WTC11 (cell line): ENCODE data around the gene HDHD2. TPM values are rescaled to one million over a fixed set of nuclear protein-coding genes. Genes with fewer than 3 reads are reported as not detected.
A peak's percentile ranks its signal among the peaks of the same experiment; 100 is the strongest.

Experiments used
- ATAC-seq: fragments of 200-7000 bp; cut with Tn5 transposase; 2 replicates; pipeline ENCODE4 v1.10.0; 2021; ENCODE audit warnings: mild to moderate bottlenecking, moderate library complexity
- CTCF ChIA-PET: fragments of 300-600 bp; sonication (Branson Sonifier 250); formaldehyde crosslinking; loops from one replicate; lab custom pipeline; 2021; ENCODE audit warnings: antibody characterized with exemption; lab: Charles Lee
- POLR2A ChIA-PET: fragments of 350-600 bp; sonication (Branson Sonifier 250); formaldehyde crosslinking; loops from one replicate; lab custom pipeline; 2021; ENCODE audit warnings: antibody characterized with exemption; lab: Charles Lee
- DNase-seq: peaks from one replicate; pipeline ENCODE4 v3.0.0; 2021; ENCODE audit warnings: low spot score
- H3K27ac Mint-ChIP-seq: 2 replicates; pipeline ENCODE4 v1.8.0; 2021; ENCODE audit warnings: mixed read lengths
- H3K27me3 Mint-ChIP-seq: 2 replicates; pipeline ENCODE4 v1.8.0; 2021; ENCODE audit warnings: low read depth, mild to moderate bottlenecking, moderate library complexity, mixed read lengths
- H3K36me3 Mint-ChIP-seq: 2 replicates; pipeline ENCODE4 v1.8.0; 2021; ENCODE audit warnings: mixed read lengths
- H3K4me1 Mint-ChIP-seq: 2 replicates; pipeline ENCODE4 v1.8.0; 2022; ENCODE audit warnings: mixed read lengths
- H3K4me3 Mint-ChIP-seq: 2 replicates; pipeline ENCODE4 v1.8.0; 2021; ENCODE audit warnings: mild to moderate bottlenecking, moderate library complexity, mixed read lengths
- H3K9me3 Mint-ChIP-seq: 2 replicates; pipeline ENCODE4 v1.8.0; 2021; ENCODE audit warnings: mixed read lengths
- ARID4B ChIP-seq: sonication (generic); formaldehyde crosslinking; IDR thresholded peaks from 2 replicates; pipeline ENCODE4 v1.8.0; 2023; ENCODE audit warnings: missing genetic modification reagents, mild to moderate bottlenecking, borderline replicate concordance
- CTCF ChIP-seq: fragments of 200-600 bp; IDR thresholded peaks from 2 replicates; pipeline ENCODE4 v1.8.0; 2022; ENCODE audit warnings: antibody characterized with exemption
- ELF4 ChIP-seq: sonication (generic); formaldehyde crosslinking; IDR thresholded peaks from 2 replicates; pipeline ENCODE4 v1.8.1; 2022; ENCODE audit warnings: low read depth, mild to moderate bottlenecking, moderate library complexity, missing genetic modification reagents
- ETV6 ChIP-seq: sonication (generic); formaldehyde crosslinking; IDR thresholded peaks from 2 replicates; pipeline ENCODE4 v1.8.1; 2022; ENCODE audit warnings: mild to moderate bottlenecking, missing genetic modification reagents
- GABPB1 ChIP-seq: sonication (generic); formaldehyde crosslinking; IDR thresholded peaks from 2 replicates; pipeline ENCODE4 v1.8.1; 2023; ENCODE audit warnings: mild to moderate bottlenecking, missing genetic modification reagents
- HMGA2 ChIP-seq: fragments of 250-450 bp; sonication (Bioruptor Pico); IDR thresholded peaks from 2 replicates; pipeline ENCODE4 v1.4.0; 2021; ENCODE audit warnings: mild to moderate bottlenecking, moderate library complexity
- NFYB ChIP-seq: sonication (generic); formaldehyde crosslinking; conservative IDR thresholded peaks from 2 replicates; pipeline ENCODE4 v1.8.0; 2022; ENCODE audit warnings: low read depth, missing genetic modification reagents
- SOX15 ChIP-seq: fragments of 250-450 bp; sonication (Bioruptor Pico); IDR thresholded peaks from 2 replicates; pipeline ENCODE4 v1.9.0; 2021; ENCODE audit warnings: mild to moderate bottlenecking
- ZBTB21 ChIP-seq: sonication (generic); formaldehyde crosslinking; IDR thresholded peaks from 2 replicates; pipeline ENCODE4 v1.8.1; 2023; ENCODE audit warnings: mild to moderate bottlenecking, missing genetic modification reagents, borderline replicate concordance
- ZNF416 ChIP-seq: fragments of 250-450 bp; sonication (Bioruptor Pico); IDR thresholded peaks from 2 replicates; pipeline ENCODE4 v1.9.0; 2021; ENCODE audit warnings: mild to moderate bottlenecking, inconsistent platforms
- ZNF512 ChIP-seq: sonication (generic); formaldehyde crosslinking; IDR thresholded peaks from 2 replicates; pipeline ENCODE4 v1.8.1; 2022; ENCODE audit warnings: missing genetic modification reagents, borderline replicate concordance
- total RNA-seq: library from RNA; stranded (reverse); gene quantifications from 3 replicates; pipeline ENCODE4 v1.2.3, GENCODE V29; 2021
- TF ChIP-seq, protein P1 (sequence below): fragments of 250-450 bp; sonication (Bioruptor Pico); IDR thresholded peaks from 2 replicates; pipeline ENCODE4 v1.9.0; 2021; ENCODE audit warnings: mild to moderate bottlenecking
- TF ChIP-seq, protein P2 (sequence below): sonication (generic); formaldehyde crosslinking; IDR thresholded peaks from 2 replicates; pipeline ENCODE4 v1.8.0; 2023; ENCODE audit warnings: missing genetic modification reagents
- TF ChIP-seq, protein P3 (sequence below): sonication (generic); formaldehyde crosslinking; IDR thresholded peaks from 2 replicates; pipeline ENCODE4 v1.8.1; 2023; ENCODE audit warnings: mild to moderate bottlenecking, missing genetic modification reagents, moderate library complexity
- TF ChIP-seq, protein P4 (sequence below): sonication (generic); formaldehyde crosslinking; IDR thresholded peaks from 2 replicates; pipeline ENCODE4 v1.8.0; 2022; ENCODE audit warnings: missing genetic modification reagents
- TF ChIP-seq, protein P5 (sequence below): sonication (generic); formaldehyde crosslinking; IDR thresholded peaks from 2 replicates; pipeline ENCODE4 v1.8.1; 2022; ENCODE audit warnings: low read depth, mild to moderate bottlenecking, moderate library complexity, missing genetic modification reagents, borderline replicate concordance
- TF ChIP-seq, protein P6 (sequence below): sonication (generic); formaldehyde crosslinking; IDR thresholded peaks from 2 replicates; pipeline ENCODE4 v1.8.1; 2022; ENCODE audit warnings: mild to moderate bottlenecking, missing genetic modification reagents, moderate library complexity, borderline replicate concordance

HDHD2 gene
- total RNA-seq, 1 experiment from 2014 or later: 42.1 TPM

- H3K4me1 Mint-ChIP-seq: peaks cover 39% of the 10 kb centered on the region
- peaks cover 28% of the 10 kb centered on the region for H3K36me3 Mint-ChIP-seq
- 0 out of 2 replicates have a peak overlapping the region, but pooled peaks have one; percentile 35 for H3K27ac Mint-ChIP-seq
- peak; percentile 71 for ATAC-seq
- no peak for DNase-seq
- H3K27me3 Mint-ChIP-seq: no peaks in the 10 kb centered on the region
- ChIA-PET CTCF (interaction anchor here (0.5 to 1.2 kb wide), 3 partner anchors 14 to 91 kb away, joined by 4 to 15 read pairs (median 5); no protein-coding TSS in a partner anchor), POLR2A (interaction anchor here (1.0 kb wide), 1 partner anchor 36 kb away, joined by 5 read pairs; the partner anchor contains the start of gene HDHD2)
- no peak overlapping the region for H3K4me3 Mint-ChIP-seq
- H3K9me3 Mint-ChIP-seq: no peaks in the 10 kb centered on the region
- TF ChIP-seq CTCF (no peak), ETV6 (no peak), GABPB1 (CRISPR knock-in tag) (no peak), NFYB (CRISPR knock-in tag) (no peak), ZNF416 (CRISPR knock-in tag) (no peak), SOX15 (no peak), ELF4 (CRISPR knock-in tag) (no peak), ARID4B (CRISPR knock-in tag) (no peak), HMGA2 (CRISPR knock-in tag) (no peak), ZNF512 (no peak), ZBTB21 (CRISPR knock-in tag) (no peak)
- TF ChIP-seq, protein P1, sequence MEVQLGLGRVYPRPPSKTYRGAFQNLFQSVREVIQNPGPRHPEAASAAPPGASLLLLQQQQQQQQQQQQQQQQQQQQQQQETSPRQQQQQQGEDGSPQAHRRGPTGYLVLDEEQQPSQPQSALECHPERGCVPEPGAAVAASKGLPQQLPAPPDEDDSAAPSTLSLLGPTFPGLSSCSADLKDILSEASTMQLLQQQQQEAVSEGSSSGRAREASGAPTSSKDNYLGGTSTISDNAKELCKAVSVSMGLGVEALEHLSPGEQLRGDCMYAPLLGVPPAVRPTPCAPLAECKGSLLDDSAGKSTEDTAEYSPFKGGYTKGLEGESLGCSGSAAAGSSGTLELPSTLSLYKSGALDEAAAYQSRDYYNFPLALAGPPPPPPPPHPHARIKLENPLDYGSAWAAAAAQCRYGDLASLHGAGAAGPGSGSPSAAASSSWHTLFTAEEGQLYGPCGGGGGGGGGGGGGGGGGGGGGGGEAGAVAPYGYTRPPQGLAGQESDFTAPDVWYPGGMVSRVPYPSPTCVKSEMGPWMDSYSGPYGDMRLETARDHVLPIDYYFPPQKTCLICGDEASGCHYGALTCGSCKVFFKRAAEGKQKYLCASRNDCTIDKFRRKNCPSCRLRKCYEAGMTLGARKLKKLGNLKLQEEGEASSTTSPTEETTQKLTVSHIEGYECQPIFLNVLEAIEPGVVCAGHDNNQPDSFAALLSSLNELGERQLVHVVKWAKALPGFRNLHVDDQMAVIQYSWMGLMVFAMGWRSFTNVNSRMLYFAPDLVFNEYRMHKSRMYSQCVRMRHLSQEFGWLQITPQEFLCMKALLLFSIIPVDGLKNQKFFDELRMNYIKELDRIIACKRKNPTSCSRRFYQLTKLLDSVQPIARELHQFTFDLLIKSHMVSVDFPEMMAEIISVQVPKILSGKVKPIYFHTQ: no peak
- TF ChIP-seq, protein P2, sequence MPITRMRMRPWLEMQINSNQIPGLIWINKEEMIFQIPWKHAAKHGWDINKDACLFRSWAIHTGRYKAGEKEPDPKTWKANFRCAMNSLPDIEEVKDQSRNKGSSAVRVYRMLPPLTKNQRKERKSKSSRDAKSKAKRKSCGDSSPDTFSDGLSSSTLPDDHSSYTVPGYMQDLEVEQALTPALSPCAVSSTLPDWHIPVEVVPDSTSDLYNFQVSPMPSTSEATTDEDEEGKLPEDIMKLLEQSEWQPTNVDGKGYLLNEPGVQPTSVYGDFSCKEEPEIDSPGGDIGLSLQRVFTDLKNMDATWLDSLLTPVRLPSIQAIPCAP: no peak
- TF ChIP-seq, protein P3, sequence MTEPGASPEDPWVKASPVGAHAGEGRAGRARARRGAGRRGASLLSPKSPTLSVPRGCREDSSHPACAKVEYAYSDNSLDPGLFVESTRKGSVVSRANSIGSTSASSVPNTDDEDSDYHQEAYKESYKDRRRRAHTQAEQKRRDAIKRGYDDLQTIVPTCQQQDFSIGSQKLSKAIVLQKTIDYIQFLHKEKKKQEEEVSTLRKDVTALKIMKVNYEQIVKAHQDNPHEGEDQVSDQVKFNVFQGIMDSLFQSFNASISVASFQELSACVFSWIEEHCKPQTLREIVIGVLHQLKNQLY (CRISPR knock-in tag): no peak
- TF ChIP-seq, protein P4, sequence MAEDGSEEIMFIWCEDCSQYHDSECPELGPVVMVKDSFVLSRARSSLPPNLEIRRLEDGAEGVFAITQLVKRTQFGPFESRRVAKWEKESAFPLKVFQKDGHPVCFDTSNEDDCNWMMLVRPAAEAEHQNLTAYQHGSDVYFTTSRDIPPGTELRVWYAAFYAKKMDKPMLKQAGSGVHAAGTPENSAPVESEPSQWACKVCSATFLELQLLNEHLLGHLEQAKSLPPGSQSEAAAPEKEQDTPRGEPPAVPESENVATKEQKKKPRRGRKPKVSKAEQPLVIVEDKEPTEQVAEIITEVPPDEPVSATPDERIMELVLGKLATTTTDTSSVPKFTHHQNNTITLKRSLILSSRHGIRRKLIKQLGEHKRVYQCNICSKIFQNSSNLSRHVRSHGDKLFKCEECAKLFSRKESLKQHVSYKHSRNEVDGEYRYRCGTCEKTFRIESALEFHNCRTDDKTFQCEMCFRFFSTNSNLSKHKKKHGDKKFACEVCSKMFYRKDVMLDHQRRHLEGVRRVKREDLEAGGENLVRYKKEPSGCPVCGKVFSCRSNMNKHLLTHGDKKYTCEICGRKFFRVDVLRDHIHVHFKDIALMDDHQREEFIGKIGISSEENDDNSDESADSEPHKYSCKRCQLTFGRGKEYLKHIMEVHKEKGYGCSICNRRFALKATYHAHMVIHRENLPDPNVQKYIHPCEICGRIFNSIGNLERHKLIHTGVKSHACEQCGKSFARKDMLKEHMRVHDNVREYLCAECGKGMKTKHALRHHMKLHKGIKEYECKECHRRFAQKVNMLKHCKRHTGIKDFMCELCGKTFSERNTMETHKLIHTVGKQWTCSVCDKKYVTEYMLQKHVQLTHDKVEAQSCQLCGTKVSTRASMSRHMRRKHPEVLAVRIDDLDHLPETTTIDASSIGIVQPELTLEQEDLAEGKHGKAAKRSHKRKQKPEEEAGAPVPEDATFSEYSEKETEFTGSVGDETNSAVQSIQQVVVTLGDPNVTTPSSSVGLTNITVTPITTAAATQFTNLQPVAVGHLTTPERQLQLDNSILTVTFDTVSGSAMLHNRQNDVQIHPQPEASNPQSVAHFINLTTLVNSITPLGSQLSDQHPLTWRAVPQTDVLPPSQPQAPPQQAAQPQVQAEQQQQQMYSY (CRISPR knock-in tag): no peak
- TF ChIP-seq, protein P5, sequence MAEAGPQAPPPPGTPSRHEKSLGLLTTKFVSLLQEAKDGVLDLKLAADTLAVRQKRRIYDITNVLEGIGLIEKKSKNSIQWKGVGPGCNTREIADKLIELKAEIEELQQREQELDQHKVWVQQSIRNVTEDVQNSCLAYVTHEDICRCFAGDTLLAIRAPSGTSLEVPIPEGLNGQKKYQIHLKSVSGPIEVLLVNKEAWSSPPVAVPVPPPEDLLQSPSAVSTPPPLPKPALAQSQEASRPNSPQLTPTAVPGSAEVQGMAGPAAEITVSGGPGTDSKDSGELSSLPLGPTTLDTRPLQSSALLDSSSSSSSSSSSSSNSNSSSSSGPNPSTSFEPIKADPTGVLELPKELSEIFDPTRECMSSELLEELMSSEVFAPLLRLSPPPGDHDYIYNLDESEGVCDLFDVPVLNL (CRISPR knock-in tag): no peak
- TF ChIP-seq, protein P6, sequence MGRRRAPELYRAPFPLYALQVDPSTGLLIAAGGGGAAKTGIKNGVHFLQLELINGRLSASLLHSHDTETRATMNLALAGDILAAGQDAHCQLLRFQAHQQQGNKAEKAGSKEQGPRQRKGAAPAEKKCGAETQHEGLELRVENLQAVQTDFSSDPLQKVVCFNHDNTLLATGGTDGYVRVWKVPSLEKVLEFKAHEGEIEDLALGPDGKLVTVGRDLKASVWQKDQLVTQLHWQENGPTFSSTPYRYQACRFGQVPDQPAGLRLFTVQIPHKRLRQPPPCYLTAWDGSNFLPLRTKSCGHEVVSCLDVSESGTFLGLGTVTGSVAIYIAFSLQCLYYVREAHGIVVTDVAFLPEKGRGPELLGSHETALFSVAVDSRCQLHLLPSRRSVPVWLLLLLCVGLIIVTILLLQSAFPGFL (CRISPR knock-in tag): no peak
These were observed 36.3 kb downstream of the HDHD2 start for GRCh38 chr18:47113796-47114540.
